ENCODE data around the gene RLN3. TPM values are rescaled to one million over a fixed set of nuclear protein-coding genes. Genes with fewer than 3 reads are reported as not detected.

RLN3 gene
- total RNA-seq, 1 experiment from 2014 or later: not detected

DNA sequence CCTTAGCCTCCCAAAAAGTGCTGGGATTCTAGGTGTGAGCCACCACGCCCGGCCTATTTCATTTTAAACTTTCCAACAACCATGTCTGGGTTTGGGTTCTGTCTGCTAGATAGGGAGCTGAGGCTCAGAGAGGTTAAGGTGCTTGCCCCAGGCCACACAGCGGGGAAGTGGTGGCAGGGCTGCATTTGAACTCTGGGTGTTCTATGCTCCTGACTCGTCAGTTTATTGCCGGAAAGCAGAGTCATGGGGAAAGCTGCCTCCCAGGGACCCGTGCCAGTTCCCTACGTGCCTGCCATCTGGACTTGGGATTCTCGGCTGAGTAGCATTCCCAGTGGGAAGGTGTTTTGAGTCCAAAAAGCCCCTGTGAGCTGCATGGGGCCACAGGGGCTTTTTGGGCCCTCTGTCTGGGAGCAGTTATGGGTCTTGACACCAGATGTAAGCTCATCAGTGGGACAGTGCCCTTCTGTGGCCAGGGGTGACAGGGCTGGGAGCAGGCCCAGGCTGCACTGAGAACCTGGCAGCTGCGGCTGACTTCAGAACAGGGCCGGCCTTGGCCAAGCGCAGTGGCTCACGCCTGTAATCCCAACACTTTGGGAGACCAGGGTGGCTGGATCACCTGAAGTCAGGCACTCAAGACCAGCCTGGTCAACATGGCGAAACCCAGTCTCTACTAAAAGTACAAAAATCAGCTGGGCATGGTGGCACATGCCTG, 32.8 kb upstream of the RLN3 start:
- Mint-ChIP-seq H3K27ac (ENCODE audit: unreplicated experiment) (no peak overlapping the region), H3K27me3 (ENCODE audit: unreplicated experiment) (no peaks in the 10 kb centered on the region), H3K36me3 (ENCODE audit: insufficient read depth, unreplicated experiment) (peaks cover 2% of the 10 kb centered on the region), H3K9me3 (ENCODE audit: low read depth, unreplicated experiment) (no peaks in the 10 kb centered on the region), H3K4me1 (ENCODE audit: low read depth, unreplicated experiment) (no peaks in the 10 kb centered on the region), H3K4me3 (ENCODE audit: low read depth, unreplicated experiment) (no peak overlapping the region)
- CTCF ChIA-PET: no interaction called here
- intact Hi-C loops (cut with micrococcal nuclease; ENCODE audit: unreplicated experiment): no loop called here
- BruUV-seq (replicated peaks): no TSS peak
- TF ChIP-seq, protein P1, sequence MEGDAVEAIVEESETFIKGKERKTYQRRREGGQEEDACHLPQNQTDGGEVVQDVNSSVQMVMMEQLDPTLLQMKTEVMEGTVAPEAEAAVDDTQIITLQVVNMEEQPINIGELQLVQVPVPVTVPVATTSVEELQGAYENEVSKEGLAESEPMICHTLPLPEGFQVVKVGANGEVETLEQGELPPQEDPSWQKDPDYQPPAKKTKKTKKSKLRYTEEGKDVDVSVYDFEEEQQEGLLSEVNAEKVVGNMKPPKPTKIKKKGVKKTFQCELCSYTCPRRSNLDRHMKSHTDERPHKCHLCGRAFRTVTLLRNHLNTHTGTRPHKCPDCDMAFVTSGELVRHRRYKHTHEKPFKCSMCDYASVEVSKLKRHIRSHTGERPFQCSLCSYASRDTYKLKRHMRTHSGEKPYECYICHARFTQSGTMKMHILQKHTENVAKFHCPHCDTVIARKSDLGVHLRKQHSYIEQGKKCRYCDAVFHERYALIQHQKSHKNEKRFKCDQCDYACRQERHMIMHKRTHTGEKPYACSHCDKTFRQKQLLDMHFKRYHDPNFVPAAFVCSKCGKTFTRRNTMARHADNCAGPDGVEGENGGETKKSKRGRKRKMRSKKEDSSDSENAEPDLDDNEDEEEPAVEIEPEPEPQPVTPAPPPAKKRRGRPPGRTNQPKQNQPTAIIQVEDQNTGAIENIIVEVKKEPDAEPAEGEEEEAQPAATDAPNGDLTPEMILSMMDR (IDR thresholded peaks at IDR 0.05; ENCODE audit: unreplicated experiment): no peak
- no peak for DNase-seq

DNA sequence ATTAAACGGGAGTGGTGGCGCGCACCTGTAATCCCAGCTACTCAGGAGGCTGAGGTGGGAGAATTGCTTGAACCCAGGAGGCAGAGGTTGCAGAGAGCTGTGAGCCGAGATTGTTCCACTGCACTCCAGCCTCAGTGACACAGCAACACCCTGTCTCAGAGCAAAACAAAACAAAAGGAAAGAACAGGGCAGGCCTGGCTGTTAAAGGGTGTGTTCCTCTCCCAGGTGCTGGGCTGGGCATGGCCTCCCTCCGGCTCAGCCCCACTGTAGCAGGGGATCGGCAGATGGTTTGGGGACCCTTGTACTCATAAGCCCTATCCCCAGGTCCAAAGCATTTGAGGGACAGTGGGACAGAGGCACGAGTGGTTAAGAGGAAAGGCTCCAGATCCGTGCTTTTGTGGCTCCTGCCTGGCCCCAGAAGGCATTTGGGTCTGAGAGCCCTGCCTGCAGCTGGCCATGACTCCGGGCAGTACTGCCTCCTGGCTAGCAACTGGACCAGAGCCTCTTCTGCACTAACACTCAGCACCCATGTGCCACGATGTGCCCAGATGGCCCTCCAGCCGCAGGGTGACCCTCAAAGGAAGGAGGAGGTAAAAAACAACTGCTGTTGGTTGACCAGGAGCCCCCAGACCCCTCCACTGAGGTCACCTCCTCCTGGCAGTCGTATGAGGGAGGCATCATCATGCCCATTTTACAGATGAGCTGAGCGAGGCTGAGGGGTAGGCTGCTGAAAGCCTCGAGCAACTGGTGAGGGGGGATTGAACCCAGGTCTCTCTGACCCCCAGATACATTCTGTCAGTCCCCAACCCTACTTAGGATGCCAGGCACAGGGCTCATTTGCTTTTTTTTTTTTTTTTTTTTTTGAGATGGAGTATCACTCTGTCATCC, 31.8 kb upstream of the RLN3 start:
- Mint-ChIP-seq H3K36me3 (ENCODE audit: insufficient read depth, unreplicated experiment) (no peaks in the 10 kb centered on the region), H3K27me3 (ENCODE audit: unreplicated experiment) (no peaks in the 10 kb centered on the region), H3K4me1 (ENCODE audit: low read depth, unreplicated experiment) (no peaks in the 10 kb centered on the region), H3K27ac (ENCODE audit: unreplicated experiment) (no peak overlapping the region), H3K4me3 (ENCODE audit: low read depth, unreplicated experiment) (no peak overlapping the region), H3K9me3 (ENCODE audit: low read depth, unreplicated experiment) (no peaks in the 10 kb centered on the region)
- intact Hi-C loops (cut with micrococcal nuclease; ENCODE audit: unreplicated experiment): no loop called here
- no TSS peak for BruUV-seq (replicated peaks)
- CTCF ChIA-PET: no interaction called here
- TF ChIP-seq, protein P1 (IDR thresholded peaks at IDR 0.05; ENCODE audit: unreplicated experiment): no peak
- no peak for DNase-seq

DNA sequence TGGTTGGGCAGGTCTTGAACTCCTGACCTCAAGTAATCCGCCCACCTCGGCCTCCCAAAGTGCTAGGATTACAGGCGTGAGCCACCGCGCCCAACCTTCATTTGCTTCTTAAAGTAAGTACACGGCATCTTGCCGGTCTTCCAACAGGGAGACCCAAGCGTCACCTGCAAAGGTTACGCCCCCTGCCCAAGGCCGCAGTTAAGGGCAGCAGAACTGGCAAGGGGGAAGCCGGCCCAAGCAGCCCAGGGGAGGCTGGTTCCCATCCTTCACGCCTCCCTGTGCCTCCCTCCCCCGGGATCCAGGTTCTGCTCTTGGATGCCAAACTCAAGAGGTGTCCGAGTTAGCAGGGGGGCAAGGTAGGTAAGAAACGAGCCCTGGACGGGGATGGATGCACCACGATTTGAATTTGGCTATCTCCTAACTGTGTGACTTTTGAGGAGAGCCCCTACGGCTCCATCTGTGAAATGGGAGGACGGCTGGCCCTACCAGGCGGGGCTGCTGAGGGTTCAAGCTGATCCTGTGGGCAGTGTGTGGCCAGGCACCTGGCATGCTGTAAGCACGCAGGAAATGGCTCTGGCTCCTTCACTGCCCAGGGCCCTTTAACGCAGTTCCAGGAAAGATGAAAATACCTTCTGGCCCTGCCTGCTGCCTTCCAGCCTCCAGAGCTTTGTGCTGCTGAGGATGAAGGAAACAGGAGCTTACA, 30.9 kb upstream of the RLN3 start:
- intact Hi-C loops (cut with micrococcal nuclease; ENCODE audit: unreplicated experiment): no loop called here
- BruUV-seq (replicated peaks): no TSS peak
- TF ChIP-seq, protein P1 (IDR thresholded peaks at IDR 0.05; ENCODE audit: unreplicated experiment): no peak

DNA sequence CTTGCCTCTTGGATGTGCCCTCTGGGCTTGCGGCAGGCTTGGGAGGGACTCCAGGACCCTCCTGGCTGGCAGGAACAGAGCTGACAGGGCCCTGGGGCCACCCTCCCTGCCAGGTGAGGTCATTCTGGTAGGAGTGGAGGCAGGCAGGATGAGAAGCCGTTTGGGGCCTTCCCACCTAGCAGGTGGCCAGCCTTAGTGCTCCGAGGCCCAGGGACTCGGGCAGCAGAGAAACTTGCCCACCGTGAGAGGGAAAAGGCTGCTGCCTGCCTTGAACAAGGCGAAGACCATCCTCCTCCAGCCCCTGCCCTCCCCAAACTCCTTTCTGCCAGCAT, 30.4 kb upstream of the RLN3 start:
- Mint-ChIP-seq H3K4me3 (ENCODE audit: low read depth, unreplicated experiment) (no peak overlapping the region), H3K4me1 (ENCODE audit: low read depth, unreplicated experiment) (no peaks in the 10 kb centered on the region), H3K36me3 (ENCODE audit: insufficient read depth, unreplicated experiment) (no peaks in the 10 kb centered on the region), H3K27ac (ENCODE audit: unreplicated experiment) (no peak overlapping the region), H3K27me3 (ENCODE audit: unreplicated experiment) (no peaks in the 10 kb centered on the region), H3K9me3 (ENCODE audit: low read depth, unreplicated experiment) (no peaks in the 10 kb centered on the region)
- CTCF ChIA-PET: no interaction called here
- DNase-seq: no peak
- TF ChIP-seq, protein P1 (IDR thresholded peaks at IDR 0.05; ENCODE audit: unreplicated experiment): no peak
- no TSS peak for BruUV-seq (replicated peaks)
- intact Hi-C loops (cut with micrococcal nuclease; ENCODE audit: unreplicated experiment): no loop called here

More for the DNA sequence above, 30.9 kb upstream of the RLN3 start:
- no peak overlapping the region for H3K27ac Mint-ChIP-seq (ENCODE audit: unreplicated experiment)
- H3K36me3 Mint-ChIP-seq (ENCODE audit: insufficient read depth, unreplicated experiment): no peaks in the 10 kb centered on the region
- no peaks in the 10 kb centered on the region for H3K4me1 Mint-ChIP-seq (ENCODE audit: low read depth, unreplicated experiment)
- no peak overlapping the region for H3K4me3 Mint-ChIP-seq (ENCODE audit: low read depth, unreplicated experiment)
- CTCF ChIA-PET: no interaction called here
- DNase-seq: no peak
- H3K27me3 Mint-ChIP-seq (ENCODE audit: unreplicated experiment): no peaks in the 10 kb centered on the region
- no peaks in the 10 kb centered on the region for H3K9me3 Mint-ChIP-seq (ENCODE audit: low read depth, unreplicated experiment)

Measured in Calu3 (cell line).